ENCODE results near the gene GLRA3. TPM values are rescaled to one million over a fixed set of nuclear protein-coding genes. Genes with fewer than 3 reads are reported as not detected.
A peak's percentile ranks its signal among the peaks of the same experiment; 100 is the strongest.
"Not testable (repeated sequence)": the region's sequence is repeated elsewhere in the genome, so short reads cannot be mapped to it uniquely, and the experiment has no call there.

Gene GLRA3
- total RNA-seq, 4 donors from 2014 or later = not detected

DNA sequence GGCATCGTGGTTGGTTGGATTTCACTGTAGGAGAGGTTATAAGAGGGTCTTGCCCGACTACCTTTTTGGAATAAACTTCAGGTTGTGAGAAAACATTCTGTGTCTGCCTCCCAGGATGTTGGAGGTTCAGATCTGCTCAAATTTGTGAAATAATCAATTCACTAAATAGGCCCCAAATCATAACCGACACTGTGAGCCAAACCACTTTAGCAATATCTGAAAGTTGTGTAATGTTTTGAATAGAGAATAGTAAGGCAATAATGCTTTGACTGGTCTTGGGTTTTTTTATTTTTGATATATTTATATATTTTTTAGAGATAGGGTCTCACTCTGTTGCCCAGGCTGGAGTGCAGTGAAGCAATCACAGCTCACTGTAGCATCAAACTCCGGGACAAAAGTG, 131.2 kb downstream of the GLRA3 start:
- Histone ChIP-seq H3K36me3 (no peaks in the 10 kb centered on the region), H3K4me3 (no peak overlapping the region), H3K27ac (no peak overlapping the region), H3K27me3 (no peaks in the 10 kb centered on the region), H3K9me3 (no peaks in the 10 kb centered on the region), H3K4me1 (no peaks in the 10 kb centered on the region)
- DNase-seq (no peak), ATAC-seq (no peak)
- intact Hi-C loops (cut with DNase I; ENCODE audit: low total_unique reads) = no loop called here
- TF ChIP-seq, protein P1, sequence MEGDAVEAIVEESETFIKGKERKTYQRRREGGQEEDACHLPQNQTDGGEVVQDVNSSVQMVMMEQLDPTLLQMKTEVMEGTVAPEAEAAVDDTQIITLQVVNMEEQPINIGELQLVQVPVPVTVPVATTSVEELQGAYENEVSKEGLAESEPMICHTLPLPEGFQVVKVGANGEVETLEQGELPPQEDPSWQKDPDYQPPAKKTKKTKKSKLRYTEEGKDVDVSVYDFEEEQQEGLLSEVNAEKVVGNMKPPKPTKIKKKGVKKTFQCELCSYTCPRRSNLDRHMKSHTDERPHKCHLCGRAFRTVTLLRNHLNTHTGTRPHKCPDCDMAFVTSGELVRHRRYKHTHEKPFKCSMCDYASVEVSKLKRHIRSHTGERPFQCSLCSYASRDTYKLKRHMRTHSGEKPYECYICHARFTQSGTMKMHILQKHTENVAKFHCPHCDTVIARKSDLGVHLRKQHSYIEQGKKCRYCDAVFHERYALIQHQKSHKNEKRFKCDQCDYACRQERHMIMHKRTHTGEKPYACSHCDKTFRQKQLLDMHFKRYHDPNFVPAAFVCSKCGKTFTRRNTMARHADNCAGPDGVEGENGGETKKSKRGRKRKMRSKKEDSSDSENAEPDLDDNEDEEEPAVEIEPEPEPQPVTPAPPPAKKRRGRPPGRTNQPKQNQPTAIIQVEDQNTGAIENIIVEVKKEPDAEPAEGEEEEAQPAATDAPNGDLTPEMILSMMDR (IDR thresholded peaks at IDR 0.05 in 4 of 5, conservative IDR thresholded peaks at IDR 0.05 in 1 of 5) = no peak
- TF ChIP-seq POLR2A (IDR thresholded peaks at IDR 0.05) = no peak
- in situ Hi-C loops (cut with MboI; ENCODE audit: low sequenced_read_pairs in 4 of 4) = no loop called here

DNA sequence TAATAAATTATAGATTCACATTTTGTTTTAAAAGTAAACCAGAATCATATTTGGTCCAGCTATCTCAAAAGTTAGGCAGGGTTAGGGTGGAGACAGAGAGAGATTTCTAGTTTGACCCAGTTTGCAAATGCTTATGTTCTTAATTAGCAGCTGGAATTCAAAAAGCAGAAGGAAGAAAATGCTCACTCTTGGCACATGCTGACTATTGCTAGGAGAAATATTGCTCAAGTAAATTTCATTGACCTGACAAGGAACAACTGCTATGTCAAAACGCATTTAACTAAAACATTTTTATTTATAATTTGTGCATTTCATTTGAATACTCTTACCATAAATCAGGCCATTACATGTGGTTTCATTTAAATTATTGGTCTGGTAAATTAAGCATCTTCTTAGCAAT, 131.8 kb downstream of the GLRA3 start:
- no peak overlapping the region for H3K4me3 ChIP-seq
- in situ Hi-C loops (cut with MboI; ENCODE audit: low sequenced_read_pairs in 4 of 4) (no loop called here), intact Hi-C loops (cut with DNase I; ENCODE audit: low total_unique reads) (no loop called here)
- H3K27me3 ChIP-seq = no peaks in the 10 kb centered on the region
- no peaks in the 10 kb centered on the region for H3K4me1 ChIP-seq
- peak in 1 of 2 donors; percentile 60 for ATAC-seq
- H3K9me3 ChIP-seq = no peaks in the 10 kb centered on the region
- DNase-seq = no peak
- TF ChIP-seq POLR2A (IDR thresholded peaks at IDR 0.05) = no peak
- TF ChIP-seq, protein P1 (IDR thresholded peaks at IDR 0.05 in 4 of 5, conservative IDR thresholded peaks at IDR 0.05 in 1 of 5) = no peak
- H3K36me3 ChIP-seq = no peaks in the 10 kb centered on the region
- peak overlapping the region in 1 of 4 donors; percentile 9 for H3K27ac ChIP-seq

DNA sequence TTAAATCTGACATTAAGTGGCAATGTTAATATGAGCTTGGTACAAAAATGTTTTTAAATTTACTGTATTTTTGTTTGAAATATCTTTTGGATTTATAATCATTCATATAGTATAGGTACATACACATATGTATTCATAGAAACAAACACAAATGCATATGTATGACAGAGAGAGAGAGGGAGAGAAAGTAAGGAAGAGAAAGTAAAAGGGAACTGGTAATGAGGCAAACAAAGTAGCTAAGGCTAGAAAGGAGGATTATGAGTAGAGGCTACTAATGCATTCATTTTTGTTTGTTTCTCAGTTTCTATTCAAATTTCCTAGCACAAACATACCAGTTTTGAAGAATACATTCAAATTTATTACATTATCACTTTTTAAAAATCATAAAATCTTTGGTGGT, 132.4 kb downstream of the GLRA3 start:
- intact Hi-C loops (cut with DNase I; ENCODE audit: low total_unique reads) = no loop called here
- Histone ChIP-seq H3K27me3 (no peaks in the 10 kb centered on the region), H3K4me1 (no peaks in the 10 kb centered on the region), H3K27ac (peak overlapping the region in 1 of 4 donors; percentile 9), H3K36me3 (no peaks in the 10 kb centered on the region), H3K9me3 (no peaks in the 10 kb centered on the region), H3K4me3 (no peak overlapping the region)
- no peak for ATAC-seq
- in situ Hi-C loops (cut with MboI; ENCODE audit: low sequenced_read_pairs in 4 of 4) = no loop called here
- TF ChIP-seq POLR2A (IDR thresholded peaks at IDR 0.05) = no peak
- TF ChIP-seq, protein P1 (IDR thresholded peaks at IDR 0.05 in 4 of 5, conservative IDR thresholded peaks at IDR 0.05 in 1 of 5) = no peak
- DNase-seq = no peak

DNA sequence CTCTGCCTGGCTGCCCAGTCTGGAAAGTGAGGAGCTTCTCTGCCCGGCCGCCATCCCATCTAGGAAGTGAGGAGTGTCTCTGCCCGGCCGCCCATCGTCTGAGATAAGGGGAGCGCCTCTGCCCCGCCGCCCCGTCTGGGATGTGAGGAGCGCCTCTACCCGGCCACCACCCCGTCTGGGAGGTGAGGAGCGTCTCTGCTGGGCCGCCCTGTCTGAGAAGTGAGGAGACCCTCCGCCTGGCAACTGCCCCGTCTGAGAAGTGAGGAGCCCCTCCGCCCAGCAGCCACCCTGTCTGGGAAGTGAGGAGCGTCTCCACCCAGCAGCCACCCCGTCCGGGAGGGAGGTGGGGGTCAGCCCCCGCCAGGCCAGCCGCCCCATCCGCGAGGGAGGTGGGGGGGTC, 137.2 kb downstream of the GLRA3 start:
- in situ Hi-C loops (cut with MboI; ENCODE audit: low sequenced_read_pairs in 4 of 4); H3K27me3 ChIP-seq; H3K4me1 ChIP-seq; H3K27ac ChIP-seq; ATAC-seq; intact Hi-C loops (cut with DNase I; ENCODE audit: low total_unique reads); DNase-seq; H3K36me3 ChIP-seq; H3K4me3 ChIP-seq; H3K9me3 ChIP-seq: not testable (repeated sequence)

DNA sequence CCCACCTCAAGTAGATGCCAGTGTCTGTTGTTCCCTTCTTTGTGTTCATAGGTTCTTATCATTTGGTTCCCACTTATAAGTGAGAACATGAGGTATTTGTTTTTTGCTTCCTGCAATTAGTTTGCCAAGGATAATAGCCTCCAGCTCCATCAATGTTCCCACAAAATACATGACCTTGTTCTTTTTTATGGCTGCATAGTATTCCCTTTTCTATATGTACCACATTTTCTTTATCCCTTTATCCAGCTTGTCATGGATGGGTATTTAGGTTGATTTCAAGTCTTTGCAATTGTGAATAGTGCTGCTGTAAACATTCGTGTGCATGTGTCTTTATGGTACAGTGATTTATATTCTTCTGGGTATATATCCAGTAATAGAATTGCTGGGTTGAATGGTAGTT, 138.4 kb downstream of the GLRA3 start:
- in situ Hi-C loops (cut with MboI; ENCODE audit: low sequenced_read_pairs in 4 of 4) (no loop called here), intact Hi-C loops (cut with DNase I; ENCODE audit: low total_unique reads) (no loop called here)
- Histone ChIP-seq H3K36me3 (no peaks in the 10 kb centered on the region), H3K4me1 (no peaks in the 10 kb centered on the region), H3K9me3 (no peaks in the 10 kb centered on the region), H3K4me3 (no peak overlapping the region), H3K27me3 (no peaks in the 10 kb centered on the region), H3K27ac (no peak overlapping the region)
- DNase-seq = no peak
- ATAC-seq = no peak
- TF ChIP-seq POLR2A (IDR thresholded peaks at IDR 0.05) = no peak
- TF ChIP-seq, protein P1 (IDR thresholded peaks at IDR 0.05 in 4 of 5, conservative IDR thresholded peaks at IDR 0.05 in 1 of 5) = no peak
